GM18873 (cell line): ENCODE measurements around the gene CHIA.
"Not testable (repeated sequence)": the region's sequence is repeated elsewhere in the genome, so short reads cannot be mapped to it uniquely, and the experiment has no call there.

Experiments used
- ATAC-seq: cut with Tn5 transposase; IDR thresholded peaks from one replicate; pipeline ENCODE4 v1.9.1; 2021; ENCODE audit warnings: mild to moderate bottlenecking, moderate library complexity, moderate number of reproducible peaks; ENCODE audit not compliant: unreplicated experiment, low FRiP score

Gene CHIA

DNA sequence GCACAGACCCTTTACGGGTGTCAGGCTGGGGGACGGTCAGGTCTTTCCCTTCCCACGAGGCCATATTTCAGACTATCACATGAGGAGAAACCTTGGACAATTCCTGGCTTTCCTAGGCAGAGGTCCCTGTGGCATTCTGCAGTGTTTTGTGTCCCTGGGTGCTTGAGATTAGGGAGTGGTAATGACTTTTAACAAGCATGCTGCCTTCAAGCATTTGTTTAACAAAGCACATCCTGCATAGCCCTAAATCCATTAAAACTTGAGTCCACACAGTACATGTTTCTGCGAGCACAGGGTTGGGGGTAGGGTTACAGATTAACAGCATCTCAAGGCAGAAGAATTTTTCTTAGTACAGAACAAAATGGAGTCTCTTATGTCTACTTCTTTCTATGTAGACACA, 69.6 kb downstream of the CHIA start:
- ATAC-seq, result not testable (repeated sequence)

- ATAC-seq, result no peak
Measured at GRCh38 chr1:111361761-111362160, 71.1 kb downstream of the CHIA start.

DNA sequence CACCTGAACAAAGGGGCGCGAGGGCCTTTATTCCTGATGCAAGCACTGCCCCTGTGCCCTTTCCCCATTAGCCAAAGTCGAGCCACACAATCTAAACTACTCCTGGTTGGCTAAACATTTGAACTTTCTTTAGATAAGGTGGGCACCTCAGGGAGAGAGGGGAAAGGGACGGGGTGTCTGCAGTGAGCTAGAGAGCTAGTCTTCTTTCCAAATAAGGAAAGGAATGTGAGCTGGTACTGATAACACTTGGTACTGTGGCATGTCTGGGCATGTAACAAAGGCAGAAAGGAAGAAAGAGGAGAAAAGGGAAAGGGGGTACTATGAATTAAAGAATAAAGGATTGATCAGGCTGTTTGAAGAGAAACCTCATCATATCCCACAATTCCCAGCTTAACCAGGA, 74.0 kb downstream of the CHIA start:
- no peak for ATAC-seq

DNA sequence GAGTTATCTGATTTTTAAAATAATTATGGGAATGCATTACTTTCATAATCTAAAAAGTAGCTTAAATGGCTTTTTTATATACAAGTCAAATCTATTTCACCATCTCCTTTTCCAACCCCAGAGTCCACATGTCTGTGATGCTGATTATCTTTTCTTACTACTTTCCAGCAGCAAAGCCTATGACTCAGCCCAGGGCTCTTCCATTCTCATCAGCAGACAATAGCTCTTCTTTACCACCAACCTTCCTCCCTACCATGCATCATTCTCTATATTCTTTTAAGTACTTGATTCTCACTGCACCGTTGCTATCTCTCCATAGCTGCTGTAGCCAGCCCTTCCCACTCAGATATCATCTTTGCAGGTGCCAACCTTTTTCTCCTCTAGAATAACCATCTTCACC, 75.6 kb downstream of the CHIA start:
- no peak for ATAC-seq

- ATAC-seq, result no peak
Measured at GRCh38 chr1:111369177-111369576, 78.5 kb downstream of the CHIA start.

DNA sequence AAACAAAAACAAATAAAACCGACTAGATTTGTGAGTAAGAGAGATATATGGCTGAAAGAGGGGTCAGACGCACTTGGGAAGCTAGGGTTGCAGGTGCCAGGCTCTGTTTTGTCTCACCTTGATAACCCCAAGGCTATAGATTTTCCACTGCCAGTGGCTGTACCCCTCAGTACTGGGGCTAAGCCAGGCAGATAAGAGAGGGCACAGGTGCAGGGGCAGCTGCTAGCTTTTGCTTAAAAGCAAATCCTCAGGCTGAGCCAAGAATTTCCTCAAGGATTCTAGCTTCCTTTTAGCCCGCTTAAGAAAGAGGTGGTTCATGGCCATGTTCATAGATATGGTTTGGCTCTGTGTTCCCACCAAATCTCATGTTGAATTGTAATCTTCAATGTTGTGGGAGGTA, 79.0 kb downstream of the CHIA start:
- no peak for ATAC-seq
